NK-92 (cell line): ENCODE results near the gene RPL10.
A peak's percentile ranks its signal among the peaks of the same experiment; 100 is the strongest.

Source experiments
- DNase-seq: peaks from one replicate; lab custom pipeline; 2025; ENCODE audit not compliant: unreplicated experiment; lab: John Stamatoyannopoulos, UW

The RPL10 gene

DNA sequence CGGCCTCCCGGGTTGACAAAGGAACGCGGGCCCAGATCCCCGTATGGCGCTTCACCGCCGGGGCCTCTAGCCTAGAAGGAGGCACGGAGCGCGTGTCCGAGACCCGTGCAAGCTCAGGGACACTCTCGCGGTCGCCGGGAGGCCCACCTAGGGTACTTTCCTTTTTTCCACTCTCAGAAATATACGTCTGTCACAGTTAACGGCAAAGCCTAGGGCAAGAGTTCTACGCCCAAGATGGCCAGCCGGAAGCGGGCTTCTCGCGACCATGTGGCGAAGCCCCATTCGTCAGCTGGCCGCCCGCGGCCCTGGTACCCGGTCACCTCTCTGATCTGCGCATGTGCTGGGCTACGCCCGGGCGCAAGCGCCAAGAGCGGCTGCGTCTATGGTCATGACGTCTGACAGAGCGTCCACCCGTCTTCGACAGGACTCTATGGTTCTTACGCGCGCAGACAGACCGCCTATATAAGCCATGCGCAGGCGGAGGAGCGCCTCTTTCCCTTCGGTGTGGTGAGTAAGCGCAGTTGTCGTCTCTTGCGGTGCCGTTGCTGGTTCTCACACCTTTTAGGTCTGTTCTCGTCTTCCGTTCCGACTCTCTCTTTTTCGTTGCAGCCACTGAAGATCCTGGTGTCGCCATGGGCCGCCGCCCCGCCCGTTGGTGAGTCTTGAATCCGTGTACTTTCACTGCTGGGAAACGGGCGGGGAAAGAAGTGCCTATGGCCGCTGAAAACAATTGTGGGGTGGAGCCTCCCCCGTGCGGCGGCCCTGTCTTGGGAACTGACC, at the start of gene RPL10:
RPL10 (plus strand) TSS at position 490 of the 780 bp plus-strand sequence; CDS start at position 633, 143 bp downstream.
- peak; percentile 27 for DNase-seq

DNA sequence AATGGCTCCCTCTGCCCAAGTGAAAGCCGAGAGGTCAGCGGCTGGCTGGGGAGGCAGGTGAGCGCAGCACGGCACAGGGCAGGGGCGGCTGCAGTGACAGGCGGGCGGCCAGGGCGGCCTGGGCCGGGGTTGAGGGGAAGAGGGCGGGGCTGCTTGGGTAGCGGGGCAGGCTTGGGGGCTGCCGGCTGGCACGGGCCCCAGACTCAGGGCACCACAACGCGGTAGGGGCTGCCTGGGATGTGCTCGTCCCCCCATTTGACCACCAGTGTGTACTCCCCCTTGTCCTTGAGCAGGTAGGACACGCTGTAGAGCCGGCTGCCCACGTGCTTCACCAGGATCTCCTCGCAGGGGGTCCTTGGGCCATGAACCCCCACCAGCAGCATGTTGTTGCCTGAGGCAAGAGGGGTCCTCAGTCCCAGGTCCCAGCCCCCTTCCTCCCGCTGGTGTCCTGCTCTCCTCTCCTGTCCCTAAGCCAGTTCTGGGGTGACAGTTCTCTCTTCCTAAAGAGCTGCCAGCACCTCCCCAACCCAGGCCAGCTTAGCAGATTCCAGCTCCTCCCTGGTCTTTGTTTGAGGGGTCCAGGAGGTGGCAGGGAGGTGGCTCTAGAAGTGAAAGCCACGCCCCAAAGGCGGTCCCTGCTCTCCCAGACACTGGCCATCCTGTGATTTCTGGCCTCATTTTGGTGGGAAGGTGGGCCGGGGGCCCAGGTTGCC, 49.4 kb upstream of the RPL10 start:
- DNase-seq: no peak

DNA sequence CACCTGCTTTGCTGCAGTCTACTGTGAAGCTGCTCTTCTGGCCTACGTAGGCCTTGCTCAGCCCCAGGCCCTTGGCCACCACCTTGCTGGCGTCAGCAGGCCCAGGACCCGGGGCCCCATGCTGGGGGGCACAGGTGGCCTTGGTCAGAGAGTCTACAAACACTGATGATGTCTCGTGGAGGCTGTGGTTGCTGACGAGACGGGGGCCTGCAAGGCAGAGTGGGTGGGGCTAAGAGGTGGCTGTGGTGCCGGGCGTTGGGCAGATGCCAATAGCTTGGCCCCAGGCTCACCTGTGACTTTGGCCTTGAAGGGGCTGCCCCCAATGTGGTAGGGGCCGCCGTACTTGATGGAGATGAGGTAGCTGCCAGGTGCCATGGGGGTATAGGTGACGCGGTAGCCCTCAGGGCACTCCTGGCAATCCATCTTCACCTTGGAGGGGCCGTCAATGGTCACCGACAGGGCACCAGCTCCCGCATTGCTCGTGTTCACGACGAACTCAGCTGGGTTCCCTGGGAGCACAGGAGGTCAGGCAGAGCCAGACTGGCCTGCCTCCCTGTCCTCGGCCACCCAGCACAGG, 48.7 kb upstream of the RPL10 start:
- DNase-seq: no peak

DNA sequence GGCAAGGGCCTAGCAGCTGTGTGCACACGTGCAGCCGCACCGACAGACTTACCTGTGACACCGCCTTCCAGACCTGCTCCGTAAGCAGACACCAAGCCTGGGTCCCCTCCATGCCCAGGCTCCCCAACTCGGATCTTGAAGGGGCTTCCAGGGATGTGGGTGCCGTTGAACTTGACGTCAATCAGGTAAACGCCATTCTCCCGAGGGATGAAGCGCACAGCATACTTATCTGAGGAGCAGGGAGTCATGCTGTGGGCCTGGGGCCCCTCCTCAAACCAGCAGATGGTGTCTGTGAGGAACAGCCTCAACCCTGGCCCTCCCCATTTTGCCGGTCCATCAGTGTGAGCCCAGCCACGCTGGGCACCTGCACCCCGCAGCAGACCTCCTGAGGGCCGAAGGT, 48.2 kb upstream of the RPL10 start:
- DNase-seq: no peak

DNA sequence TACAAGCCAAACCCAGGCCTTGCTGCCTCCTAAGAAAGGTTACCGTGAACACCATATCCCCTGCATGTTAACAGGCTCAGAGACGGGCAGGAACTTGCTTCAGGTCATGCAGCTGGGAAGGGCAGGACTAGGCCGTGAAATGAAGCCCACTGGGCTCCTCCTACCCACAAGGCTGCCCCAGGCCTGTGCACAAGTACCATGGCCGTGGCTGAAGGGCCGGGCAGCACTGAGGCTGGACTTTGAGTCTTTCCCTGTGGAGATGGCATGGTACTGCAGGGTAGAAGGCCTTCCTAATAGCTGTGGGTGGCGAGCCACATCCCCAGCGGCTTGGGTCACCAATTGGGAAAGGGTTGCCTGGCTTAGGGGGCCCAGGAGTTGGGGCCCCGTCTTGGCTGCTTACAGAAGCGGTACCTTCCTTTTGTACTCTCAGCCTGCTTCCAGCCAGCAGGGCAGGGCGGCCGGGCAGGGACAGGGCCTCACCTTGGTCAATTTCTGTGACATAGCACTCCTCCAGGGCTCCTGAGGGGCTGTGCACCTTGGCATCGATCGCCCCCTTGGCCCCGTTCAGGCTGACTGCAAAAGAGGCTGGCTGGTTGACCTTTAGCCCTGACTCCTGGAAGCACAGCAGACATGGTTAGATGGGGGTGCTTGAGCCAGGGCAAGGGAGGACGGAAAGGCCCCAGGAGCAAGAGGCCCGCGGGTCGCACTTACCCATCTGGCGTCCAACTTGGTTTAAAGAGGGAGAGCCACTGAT, 47.6 kb upstream of the RPL10 start:
- DNase-seq: no peak

DNA sequence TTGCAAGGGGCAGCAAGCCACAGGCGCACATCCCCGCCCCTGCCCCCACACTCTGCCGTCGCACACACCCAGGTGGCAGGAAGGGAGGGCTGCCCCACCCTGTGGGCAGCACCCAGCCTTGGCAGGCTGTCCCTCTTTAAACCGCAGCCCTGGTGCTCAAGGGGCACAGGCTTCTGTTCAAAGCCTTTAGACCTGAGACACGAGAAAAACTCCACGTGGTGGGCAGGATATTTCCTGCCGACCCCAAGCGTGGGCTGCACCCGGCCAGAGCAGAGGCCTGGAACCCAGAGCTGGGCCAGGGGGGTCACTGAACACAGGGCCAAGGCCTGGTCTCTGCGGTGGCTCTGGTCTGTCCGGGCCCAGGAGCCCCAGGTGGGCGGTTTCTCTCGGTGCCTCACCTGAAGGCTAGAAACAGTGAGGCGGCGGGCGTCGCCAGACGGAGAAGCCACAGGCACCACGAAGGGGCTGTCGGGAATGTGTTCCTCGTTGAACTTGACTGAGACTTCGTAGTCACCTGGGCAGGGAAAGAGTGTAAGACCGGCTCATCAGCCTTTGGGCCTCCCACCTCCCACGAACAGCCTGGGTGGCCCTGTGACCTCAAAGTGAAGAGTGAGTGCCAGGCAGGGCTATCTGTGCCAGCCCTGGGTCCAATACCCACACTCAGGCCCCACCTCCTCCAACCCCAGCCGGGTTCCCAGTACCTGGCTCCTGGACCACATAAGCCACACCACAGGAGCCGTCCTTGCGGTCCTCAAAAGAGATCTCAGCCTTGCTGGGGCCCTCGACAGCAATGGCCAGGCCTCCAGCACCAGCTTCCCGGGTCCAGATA, 46.8 kb upstream of the RPL10 start:
- DNase-seq: no peak

DNA sequence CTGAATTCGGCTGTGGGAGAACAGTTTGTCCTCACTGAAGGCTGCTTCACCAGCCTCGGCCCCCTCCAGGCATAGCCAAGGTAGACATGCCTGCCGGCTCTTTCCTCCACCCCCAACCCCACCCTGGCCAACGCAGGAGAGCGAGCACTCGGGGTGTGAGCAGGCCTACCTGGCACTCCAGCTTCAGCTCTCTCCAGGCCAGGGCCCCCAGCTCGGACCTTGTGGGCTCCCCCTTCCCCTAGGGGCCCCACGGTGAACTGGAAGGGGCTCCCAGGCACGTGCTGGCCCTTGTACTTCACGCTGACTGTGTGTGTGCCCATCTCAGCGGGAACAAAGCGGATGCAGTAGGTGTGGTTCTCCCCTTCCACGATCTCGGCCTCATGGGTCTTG, 46.2 kb upstream of the RPL10 start:
- DNase-seq: no peak

DNA sequence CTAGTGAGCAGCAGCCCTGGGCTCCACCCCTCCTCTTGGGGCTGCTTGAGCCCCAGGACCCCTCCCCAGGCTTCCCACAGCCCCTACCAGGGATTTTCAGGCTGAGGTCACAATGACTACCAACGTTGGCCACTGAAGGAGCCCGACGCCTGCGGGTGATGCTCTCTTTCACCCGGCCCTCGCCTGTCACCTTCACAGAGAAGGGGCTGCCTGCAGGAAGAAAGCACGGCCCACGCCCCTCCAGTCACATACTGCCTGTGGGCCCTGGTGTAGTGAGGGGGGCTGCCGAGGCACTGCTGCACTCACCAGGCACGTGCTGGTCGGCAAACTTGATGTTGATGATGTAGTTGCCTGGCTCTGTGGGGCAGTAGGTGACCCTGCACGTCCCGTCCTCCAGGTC, 45.7 kb upstream of the RPL10 start:
- no peak for DNase-seq

DNA sequence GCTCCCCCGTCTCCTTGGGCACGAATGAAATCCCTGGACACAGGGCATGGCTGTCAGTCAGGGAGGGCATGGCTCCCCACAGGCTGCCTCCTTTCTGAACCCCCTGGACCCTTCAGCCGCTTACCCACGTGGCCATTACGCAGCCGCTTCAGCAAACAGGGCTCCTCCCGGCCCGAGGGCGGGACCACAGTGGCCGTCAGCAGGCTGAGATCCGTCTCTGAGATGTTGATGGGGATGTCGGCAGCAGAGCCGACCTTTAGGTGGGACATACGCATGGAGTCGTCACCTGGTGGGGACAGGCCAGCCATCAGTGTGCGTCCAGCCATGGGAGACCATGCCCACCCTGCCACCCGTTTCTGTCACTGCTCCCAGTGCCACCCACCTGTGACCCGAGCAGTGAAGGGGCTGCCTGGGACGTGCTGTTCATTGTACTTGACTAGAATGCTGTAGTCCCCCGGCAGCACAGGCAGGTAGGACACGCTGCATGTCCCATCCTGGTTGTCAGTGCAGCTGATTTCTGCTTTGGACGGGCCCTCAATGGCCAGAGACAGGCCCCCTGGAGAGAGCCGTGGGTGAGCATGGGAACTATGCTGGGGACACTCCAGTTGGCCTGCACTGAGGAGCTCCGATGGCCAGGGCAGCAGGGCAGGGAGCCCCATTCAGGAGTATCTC, 44.9 kb upstream of the RPL10 start:
- DNase-seq: no peak

DNA sequence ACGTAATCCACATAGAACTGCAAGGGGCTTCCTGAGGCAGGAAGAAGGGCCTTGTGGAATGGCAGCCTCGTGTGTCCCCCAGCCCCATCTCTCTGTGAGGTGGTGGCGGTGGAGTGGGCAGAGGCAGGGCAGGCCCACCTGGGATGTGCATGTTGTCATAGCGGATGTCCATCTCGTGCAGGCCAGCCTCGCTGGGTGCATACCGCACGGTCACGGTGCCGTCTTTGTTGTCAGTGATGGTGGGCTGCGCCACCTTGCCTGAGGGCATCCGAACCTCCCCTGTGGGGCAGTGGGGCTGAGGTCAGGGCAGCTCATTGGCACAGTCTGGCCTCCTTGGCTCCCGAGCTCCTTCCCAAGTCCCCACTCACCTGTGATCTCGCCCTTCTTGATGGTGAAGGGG, 44.2 kb upstream of the RPL10 start:
- DNase-seq: no peak

DNA sequence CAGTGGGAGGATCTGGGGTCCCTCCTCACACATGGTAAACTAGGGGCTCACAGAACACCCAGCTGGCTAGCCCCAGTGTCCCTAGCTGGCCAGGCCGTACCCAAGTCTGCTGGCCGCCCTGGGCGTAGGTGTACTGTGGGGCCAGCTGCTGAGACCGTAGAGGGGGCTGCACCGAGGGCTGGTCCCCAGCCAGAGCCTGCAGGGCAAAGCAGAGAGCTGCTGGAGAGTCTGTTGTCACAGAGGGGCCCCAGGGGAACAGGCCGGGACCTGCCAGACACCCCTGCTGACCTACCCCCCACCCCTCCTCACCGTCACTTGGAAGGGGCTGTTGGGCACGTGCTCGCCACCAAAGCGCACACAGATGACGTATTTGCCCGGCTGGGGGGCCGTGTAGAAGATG, 43.7 kb upstream of the RPL10 start:
- no peak for DNase-seq

DNA sequence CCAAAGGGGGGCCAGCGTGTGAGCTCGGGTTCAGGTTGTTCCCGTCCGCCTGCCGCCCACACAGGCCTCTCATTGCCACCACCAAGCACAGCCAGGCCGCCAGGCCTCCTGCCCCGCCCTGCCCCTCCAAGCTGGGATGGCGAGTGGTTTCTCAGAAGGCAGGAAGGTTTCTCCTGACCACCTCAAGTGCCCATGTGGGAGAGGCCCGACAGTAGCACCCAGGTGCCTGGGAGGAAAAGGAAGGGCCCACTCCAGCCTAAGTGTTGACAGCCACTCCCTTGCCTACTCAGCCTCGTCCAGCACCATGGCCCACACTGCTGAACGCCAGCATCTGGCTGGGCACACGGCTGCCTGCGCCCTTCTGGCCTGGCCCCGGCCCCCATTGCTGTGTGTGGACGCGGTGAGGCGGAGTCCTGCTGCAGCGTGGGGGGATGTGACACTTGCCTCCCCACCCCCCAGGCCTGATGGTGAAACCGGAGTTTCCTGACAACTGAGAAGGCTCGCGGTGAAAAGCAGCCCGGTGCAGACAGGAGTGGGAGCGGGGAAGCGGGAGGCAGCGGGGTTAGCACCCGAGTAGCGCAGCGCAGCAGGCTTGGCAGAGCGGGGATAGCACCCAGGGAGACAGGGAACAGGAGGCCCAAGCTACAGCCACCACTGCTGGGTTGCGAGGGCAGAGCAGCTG, 42.9 kb upstream of the RPL10 start:
- DNase-seq: no peak

DNA sequence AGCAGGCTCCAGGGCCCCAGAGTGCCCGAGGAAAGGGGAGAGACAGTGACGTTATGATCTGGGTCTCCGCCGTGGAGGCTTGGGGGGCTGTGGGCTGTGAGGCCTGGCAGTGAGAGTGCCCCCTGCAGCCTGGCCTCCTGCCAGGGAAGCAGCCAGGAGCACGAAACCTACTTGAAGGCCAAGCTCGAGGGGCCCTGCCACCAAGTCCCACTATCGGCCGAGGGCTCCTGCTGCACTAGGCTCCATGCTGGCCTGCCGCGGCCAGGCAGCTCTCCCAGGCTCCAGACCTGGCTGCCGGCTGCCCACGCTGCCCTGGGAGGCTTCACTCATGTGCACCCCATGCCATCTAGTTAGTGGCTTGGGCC, 42.4 kb upstream of the RPL10 start:
- DNase-seq: no peak

DNA sequence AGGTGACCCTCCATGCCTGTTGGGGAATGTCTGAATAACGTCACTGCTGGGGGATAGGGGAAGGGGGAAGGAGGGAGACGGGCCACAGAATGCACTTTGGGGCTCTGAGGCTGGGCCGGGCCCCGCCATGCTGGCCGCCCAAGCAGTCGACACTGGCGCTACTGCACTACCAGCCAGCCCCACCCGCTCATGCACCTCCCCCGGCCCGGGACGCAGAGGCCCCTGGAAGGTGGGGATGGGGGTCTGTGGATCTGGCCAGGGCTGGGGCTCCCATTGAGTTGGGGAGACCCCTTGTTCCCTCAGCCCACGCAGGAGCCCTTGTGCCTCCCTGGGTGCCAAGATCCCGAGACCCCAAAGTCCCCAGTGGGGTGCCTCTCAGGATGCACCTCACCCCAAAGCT, 41.6 kb upstream of the RPL10 start:
- DNase-seq: no peak

DNA sequence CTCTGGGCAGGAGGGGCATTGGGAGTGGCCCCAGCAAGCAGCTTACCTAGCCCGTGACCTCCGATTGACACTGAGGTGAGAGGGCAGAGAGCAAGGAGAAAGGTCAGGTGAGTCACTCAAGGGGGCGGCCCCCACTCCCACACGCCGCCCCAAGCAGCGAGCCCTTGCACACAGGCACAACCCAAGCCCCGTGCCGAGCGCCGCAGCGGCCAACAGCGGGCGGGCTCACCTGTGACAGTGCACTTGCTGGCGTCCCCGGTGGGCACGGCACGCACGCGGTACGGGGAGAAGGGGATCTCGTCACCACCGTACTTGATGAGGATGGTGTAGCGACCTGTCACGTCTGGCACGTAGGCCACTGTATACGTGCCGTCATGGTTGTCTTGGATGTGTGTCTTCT, 41.0 kb upstream of the RPL10 start:
- no peak for DNase-seq

DNA sequence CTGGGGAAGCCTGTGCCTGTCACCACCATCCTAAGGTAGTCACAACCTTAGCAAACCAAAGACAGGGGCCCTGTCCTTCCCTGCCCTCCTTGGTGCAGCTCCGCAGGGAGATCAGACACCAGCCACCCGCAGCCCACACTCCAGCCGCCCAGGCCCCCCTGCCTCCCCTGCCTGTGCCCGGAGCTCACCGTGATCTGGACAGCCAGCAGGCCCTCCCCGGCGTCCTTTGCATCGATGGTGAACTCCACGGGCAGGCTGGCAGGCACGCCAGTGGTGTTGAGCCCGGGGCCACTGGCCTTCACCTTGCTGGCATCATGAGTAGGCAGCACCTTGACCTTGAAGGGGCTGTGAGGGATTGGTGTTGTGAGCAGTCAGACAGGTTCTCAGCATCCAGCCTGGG, 40.2 kb upstream of the RPL10 start:
- DNase-seq: no peak

DNA sequence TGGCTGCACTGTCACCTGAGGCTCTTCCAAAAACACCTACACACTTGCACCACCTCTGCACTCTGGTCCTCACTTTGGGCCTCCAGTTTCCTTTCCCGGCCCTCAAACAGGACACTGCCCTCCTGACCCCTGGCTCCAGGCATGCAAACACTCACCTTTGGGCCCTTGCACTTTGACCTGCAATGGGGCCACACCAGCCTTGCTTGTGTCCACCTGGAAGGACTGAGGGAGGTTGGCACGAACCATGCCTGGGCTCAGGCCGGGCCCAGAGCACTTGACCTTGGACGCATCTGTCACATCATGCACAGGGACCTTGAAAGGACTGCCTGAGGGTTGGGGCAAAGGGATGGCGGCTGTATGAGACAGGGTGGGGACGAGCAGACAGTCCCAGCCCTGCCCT, 39.3 kb upstream of the RPL10 start:
- no peak for DNase-seq

DNA sequence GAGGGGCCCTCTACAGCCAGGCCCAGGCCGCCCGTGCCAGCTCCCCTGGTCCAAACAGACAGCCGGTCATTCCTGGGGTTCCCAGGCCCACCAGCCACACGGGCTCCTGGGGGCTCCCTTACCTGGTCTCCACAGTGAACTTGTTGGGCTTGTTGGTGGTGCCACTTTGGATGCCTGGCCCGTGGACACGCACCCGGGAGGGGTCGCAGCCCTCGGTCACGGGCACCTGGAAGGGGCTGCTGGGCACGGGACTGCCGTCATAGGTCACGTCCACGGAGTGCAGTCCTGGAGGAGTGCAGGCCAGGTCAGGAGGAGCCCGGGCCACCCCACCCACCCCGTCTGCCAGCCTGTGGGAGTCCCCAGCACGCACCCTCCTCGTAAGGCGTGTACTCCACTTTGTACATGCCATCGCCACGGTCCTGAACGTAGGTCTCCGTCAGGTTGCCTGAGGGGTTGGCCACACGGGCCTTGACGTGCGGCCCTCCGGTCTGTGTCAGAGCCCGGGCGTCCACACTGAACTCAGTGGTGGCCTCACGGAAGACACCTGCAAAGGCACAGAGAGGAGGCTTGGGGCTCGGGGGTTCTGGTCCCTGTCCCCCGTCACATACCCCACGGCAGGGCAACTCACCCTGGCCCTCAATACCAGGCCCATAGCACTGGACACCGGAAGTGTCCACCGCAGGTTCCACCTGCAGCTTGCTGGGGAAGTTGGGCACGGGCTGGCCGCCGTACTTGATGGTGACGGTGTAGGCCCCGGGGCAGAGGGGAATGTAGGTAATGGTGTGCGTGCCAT, 38.6 kb upstream of the RPL10 start:
- DNase-seq: no peak

DNA sequence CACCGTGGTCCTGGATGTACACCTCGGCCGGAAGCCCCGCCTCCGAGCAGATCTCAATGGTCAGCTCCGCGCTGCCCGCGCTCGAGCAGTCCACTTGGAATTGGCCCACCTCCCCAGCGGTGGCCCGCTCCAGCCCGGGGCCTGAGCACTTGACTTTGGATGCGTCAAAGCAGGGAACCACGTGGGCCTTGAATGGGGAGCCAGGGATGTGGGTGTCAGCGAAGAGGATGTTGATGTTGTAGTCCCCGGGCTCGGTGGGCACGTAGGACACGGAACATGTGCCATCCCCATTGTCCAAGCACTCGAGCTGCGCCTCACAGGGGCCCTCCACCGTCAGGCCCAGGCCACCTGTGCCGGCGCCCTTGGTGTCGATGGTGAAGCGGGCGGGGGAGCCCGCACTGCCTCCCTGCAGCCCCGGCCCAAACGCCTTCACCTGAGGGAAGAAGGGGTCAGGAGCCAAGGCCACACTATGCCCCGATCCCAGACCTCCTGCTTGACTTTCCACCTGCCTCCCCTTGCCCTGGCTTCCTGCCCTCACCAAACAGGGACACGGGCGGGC, 37.9 kb upstream of the RPL10 start:
- DNase-seq: no peak
